Measurements from ENCODE around the gene MYDGF.

The MYDGF gene

GRCh38 chr19:4687396-4687795 lies 17.3 kb upstream of the MYDGF start:
- Histone ChIP-seq H3K9me3 (ENCODE audit: control insufficient read depth, insufficient read depth, low read depth, low read length) (no peaks in the 10 kb centered on the region), H3K4me1 (ENCODE audit: control insufficient read depth, insufficient read depth, low read length) (no peaks in the 10 kb centered on the region), H3K4me3 (ENCODE audit: low read depth, low read length) (no peak overlapping the region), H3K36me3 (ENCODE audit: control insufficient read depth in 2 of 2, insufficient read depth in 1 of 2, low read length in 2 of 2) (peaks cover 4 to 70% of the 10 kb centered on the region in 2 experiments; a peak in 2 of 3 replicates), H3K27ac (ENCODE audit: extremely low read depth, low read depth, low read length) (no peak overlapping the region)
- TF ChIP-seq ZNF174 (tag by site-specific recombination; IDR thresholded peaks at IDR 0.05) (no peak), SCRT1 (tag by site-specific recombination; IDR thresholded peaks at IDR 0.05; ENCODE audit: borderline replicate concordance) (no peak), ZNF26 (tag by site-specific recombination; IDR thresholded peaks at IDR 0.05) (no peak), ZNF169 (tag by site-specific recombination; IDR thresholded peaks at IDR 0.05) (no peak), ZBTB17 (tag by site-specific recombination; IDR thresholded peaks at IDR 0.05) (no peak), GLIS1 (tag by site-specific recombination; IDR thresholded peaks at IDR 0.05) (peak; percentile 25; the same call in 1 of the 2 replicates), ZBTB8A (tag by site-specific recombination; IDR thresholded peaks at IDR 0.05) (no peak)
- ChIA-PET CTCF (no interaction called here), POLR2A (no interaction called here)

GRCh38 chr19:4686700-4687099 lies 16.6 kb upstream of the MYDGF start:
- Histone ChIP-seq H3K4me3 (ENCODE audit: low read depth, low read length) (no peak overlapping the region), H3K4me1 (ENCODE audit: control insufficient read depth, insufficient read depth, low read length) (no peaks in the 10 kb centered on the region), H3K36me3 (ENCODE audit: control insufficient read depth in 2 of 2, insufficient read depth in 1 of 2, low read length in 2 of 2) (peaks cover 4 to 68% of the 10 kb centered on the region in 2 experiments; a peak in 2 of 3 replicates), H3K27ac (ENCODE audit: extremely low read depth, low read depth, low read length) (no peak overlapping the region), H3K9me3 (ENCODE audit: control insufficient read depth, insufficient read depth, low read depth, low read length) (no peaks in the 10 kb centered on the region)
- ChIA-PET POLR2A (interaction anchor here (0.7 kb wide), 1 partner anchor 341 kb away, joined by 6 read pairs; no protein-coding TSS in a partner anchor), CTCF (no interaction called here)
- TF ChIP-seq ZFP69B (tag by site-specific recombination; IDR thresholded peaks at IDR 0.05) (no peak), SP2 (tag by site-specific recombination; IDR thresholded peaks at IDR 0.05) (no peak), ZNF561 (tag by site-specific recombination; IDR thresholded peaks at IDR 0.05; ENCODE audit: borderline replicate concordance) (no peak), ZBTB1 (tag by site-specific recombination; IDR thresholded peaks at IDR 0.05) (no peak), ZNF449 (tag by site-specific recombination; IDR thresholded peaks at IDR 0.05) (no peak), ZNF214 (tag by site-specific recombination; IDR thresholded peaks at IDR 0.05; ENCODE audit: borderline replicate concordance) (no peak), TSHZ1 (tag by site-specific recombination; IDR thresholded peaks at IDR 0.05; ENCODE audit: borderline replicate concordance) (no peak), ZFP3 (tag by site-specific recombination; IDR thresholded peaks at IDR 0.05; ENCODE audit: low read depth) (no peak), ZNF768 (tag by site-specific recombination; IDR thresholded peaks at IDR 0.05) (no peak), OVOL3 (tag by site-specific recombination; IDR thresholded peaks at IDR 0.05) (no peak), BCL6B (tag by site-specific recombination; IDR thresholded peaks at IDR 0.05) (no peak), KLF9 (tag by site-specific recombination; IDR thresholded peaks at IDR 0.05; ENCODE audit: low read depth) (no peak), KLF1 (tag by site-specific recombination; IDR thresholded peaks at IDR 0.05) (no peak), IKZF3 (tag by site-specific recombination; IDR thresholded peaks at IDR 0.05) (no peak), ZNF600 (tag by site-specific recombination; IDR thresholded peaks at IDR 0.05) (no peak), ZSCAN5A (tag by site-specific recombination; IDR thresholded peaks at IDR 0.05) (no peak), HOXC10 (CRISPR knock-in tag; IDR thresholded peaks at IDR 0.05) (no peak)
